Panc1 (cell line): Measurements from ENCODE around the gene PLXNA2. TPM values are rescaled to one million over a fixed set of nuclear protein-coding genes. Genes with fewer than 3 reads are reported as not detected.

Source experiments
- ATAC-seq: fragments of 200-7000 bp; cut with Tn5 transposase; 2 replicates; pipeline ENCODE4 v1.9.1; 2020; ENCODE audit warnings: mild to moderate bottlenecking, moderate library complexity
- BruUV-seq: library from RNA; stranded (reverse); fragments of 400-500 nt; replicated peaks from 2 replicates; lab custom pipeline; 2021; lab: Mats Ljungman, UMichigan
- CTCF ChIA-PET: fragments of 300-600 bp; sonication (Branson Sonifier 250); formaldehyde crosslinking; loops from one replicate; lab custom pipeline; 2022; ENCODE audit warnings: antibody characterized with exemption; lab: Charles Lee
- POLR2A ChIA-PET: fragments of 300-600 bp; sonication (Branson Sonifier 250); formaldehyde crosslinking; loops from one replicate; lab custom pipeline; 2022; ENCODE audit warnings: antibody characterized with exemption; lab: Charles Lee
- DNase-seq: peaks from one replicate; pipeline ENCODE4 v3.0.0-alpha.2; 2010; ENCODE audit warnings: low read depth, low spot score
- H3K27ac ChIP-seq: 2 replicates; pipeline ENCODE4 v1.5.1; 2011; ENCODE audit warnings: mild to moderate bottlenecking, low read length, inconsistent platforms
- H3K27me3 ChIP-seq: fragments of 200-500 bp; sonication (Bioruptor generic); 2 replicates; pipeline ENCODE4 v1.6.0; 2014; ENCODE audit warnings: low read length, inconsistent platforms; ENCODE audit not compliant: control insufficient read depth, insufficient read depth
- H3K36me3 ChIP-seq: fragments of 200-500 bp; sonication (Bioruptor generic); 2 replicates; pipeline ENCODE4 v1.5.1; 2014; ENCODE audit warnings: inconsistent platforms, mild to moderate bottlenecking, low read length, moderate library complexity; ENCODE audit not compliant: control insufficient read depth, insufficient read depth
- H3K4me1 ChIP-seq: 2 replicates; pipeline ENCODE4 v1.5.1; 2011; ENCODE audit warnings: inconsistent platforms, mild to moderate bottlenecking, low read length, moderate library complexity; ENCODE audit not compliant: control insufficient read depth, insufficient read depth
- H3K4me3 ChIP-seq, 2 experiments: 2 replicates each; pipeline ENCODE4 v1.5.1; 2011 to 2012; ENCODE audit warnings: low read depth in 2 of 2, low read length in 2 of 2, mild to moderate bottlenecking in 2 of 2, inconsistent platforms in 1 of 2, moderate library complexity in 1 of 2
- H3K9me3 ChIP-seq: fragments of 200-500 bp; sonication (Bioruptor generic); 2 replicates; pipeline ENCODE4 v1.5.1; 2014; ENCODE audit warnings: low read depth, mild to moderate bottlenecking, inconsistent platforms, low read length, moderate library complexity; ENCODE audit not compliant: control insufficient read depth, insufficient read depth
- CTCF ChIP-seq: fragments of 450-650 bp; IDR thresholded peaks from 2 replicates; pipeline ENCODE4 v1.5.1; 2017; ENCODE audit warnings: mild to moderate bottlenecking
- POLR2AphosphoS5 ChIP-seq: IDR thresholded peaks from 2 replicates; pipeline ENCODE4 v1.6.1; 2012; ENCODE audit warnings: mild to moderate bottlenecking, low read depth, low read length, moderate library complexity
- REST ChIP-seq, 2 experiments: IDR thresholded peaks; 2 replicates each; pipeline ENCODE4 v1.6.1; 2011 to 2012; ENCODE audit warnings: low read depth in 2 of 2, control low read depth in 1 of 2, low read length in 1 of 2, mild to moderate bottlenecking in 1 of 2, moderate library complexity in 1 of 2; ENCODE audit not compliant: insufficient read depth in 1 of 2
- SIN3A ChIP-seq: IDR thresholded peaks from 2 replicates; pipeline ENCODE4 v1.6.1; 2012; ENCODE audit warnings: low read depth, mild to moderate bottlenecking, low read length, moderate library complexity, borderline replicate concordance; ENCODE audit not compliant: insufficient read depth
- TCF7L2 ChIP-seq: IDR thresholded peaks from 2 replicates; pipeline ENCODE4 v1.6.1; 2011; ENCODE audit warnings: mild to moderate bottlenecking, low read depth, low read length, inconsistent platforms
- in situ Hi-C: cut with HindIII; loops from 2 replicates; pipeline ENCODE4 v1.10.0; 2016; ENCODE audit warnings: low sequenced_read_pairs, low pct_unique_long_range_greater_than_20kb
- intact Hi-C: fragments of 100-400 bp; cut with micrococcal nuclease; formaldehyde crosslinking; loops from one replicate; pipeline ENCODE4 v1.10.0; 2022; ENCODE audit not compliant: unreplicated experiment
- total RNA-seq: library from RNA; stranded (reverse); gene quantifications from one replicate; pipeline ENCODE4 v1.2.1, GENCODE V29; 2021; ENCODE audit not compliant: unreplicated experiment

The PLXNA2 gene
- total RNA-seq, 1 experiment from 2014 or later = 0.98 TPM

- in situ Hi-C loops = no loop called here
- BruUV-seq = no TSS peak
- POLR2A ChIA-PET = no interaction called here
Observed at GRCh38 chr1:208254376-208254775, 10.2 kb upstream of the PLXNA2 start.

GRCh38 chr1:208252836-208253576, 8.8 kb upstream of the PLXNA2 start:
- no TSS peak for BruUV-seq
- no peaks in the 10 kb centered on the region for H3K36me3 ChIP-seq
- H3K4me1 ChIP-seq = no peaks in the 10 kb centered on the region
- no peak for DNase-seq
- CTCF ChIA-PET = interaction anchor here (0.6 kb wide), 1 partner anchor 12 kb away, joined by 3 read pairs; no protein-coding TSS in a partner anchor
- ATAC-seq = no peak
- no peaks in the 10 kb centered on the region for H3K9me3 ChIP-seq
- H3K4me3 ChIP-seq = no peak overlapping the region
- POLR2A ChIA-PET = no interaction called here
- TF ChIP-seq REST (IDR thresholded peaks at IDR 0.05; ENCODE audit: insufficient read depth in 1 of 2, low read depth in 2 of 2, low read length in 1 of 2) = no peak
- no peak for TF ChIP-seq TCF7L2
- TF ChIP-seq POLR2AphosphoS5 = no peak
- no peak for TF ChIP-seq CTCF
- no peak for TF ChIP-seq SIN3A
- in situ Hi-C loops = no loop called here
- H3K27ac ChIP-seq = no peak overlapping the region
- H3K27me3 ChIP-seq = no peaks in the 10 kb centered on the region; the same call in 1 of the 2 replicates
- intact Hi-C loops = no loop called here

More at GRCh38 chr1:208254376-208254775, 10.2 kb upstream of the PLXNA2 start:
- Histone ChIP-seq H3K9me3 (no peaks in the 10 kb centered on the region), H3K36me3 (no peaks in the 10 kb centered on the region), H3K27ac (no peak overlapping the region), H3K4me3 (no peak overlapping the region), H3K27me3 (peaks cover 4% of the 10 kb centered on the region), H3K4me1 (no peaks in the 10 kb centered on the region)
- intact Hi-C loops = no loop called here
- no peak for TF ChIP-seq POLR2AphosphoS5
- TF ChIP-seq SIN3A = no peak
- TF ChIP-seq CTCF = no peak
- no peak for TF ChIP-seq TCF7L2
- TF ChIP-seq REST (IDR thresholded peaks at IDR 0.05; ENCODE audit: insufficient read depth in 1 of 2, low read depth in 2 of 2, low read length in 1 of 2) = no peak
- CTCF ChIA-PET = no interaction called here
- ATAC-seq (no peak), DNase-seq (no peak)
